ENCODE results near the gene ACACA.

DNA sequence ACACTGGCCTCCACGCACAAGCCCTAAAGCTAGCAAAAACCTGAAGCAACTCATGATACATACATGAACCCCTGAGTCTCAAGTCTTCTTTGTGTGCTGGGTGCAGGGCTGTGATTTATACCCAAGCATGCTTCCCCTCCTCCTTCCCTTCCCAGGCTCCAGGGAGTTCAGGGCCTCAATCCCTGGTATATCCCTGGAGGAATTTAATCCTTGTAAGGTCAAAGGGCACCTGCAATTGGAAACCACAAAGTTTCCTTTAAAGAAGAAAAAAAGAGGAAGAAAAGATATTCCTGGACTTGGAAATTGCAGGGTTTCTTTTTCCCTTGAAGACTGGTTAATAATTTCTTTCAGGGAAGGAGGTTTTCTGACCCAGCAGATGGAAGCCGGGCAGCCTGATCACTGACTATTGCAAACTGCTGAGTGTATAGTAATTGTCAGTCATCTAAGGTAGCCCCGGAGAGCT, 275.6 kb downstream of the ACACA start:
- no peak for TF ChIP-seq POLR2A (IDR thresholded peaks at IDR 0.05)
- TF ChIP-seq, protein P1, sequence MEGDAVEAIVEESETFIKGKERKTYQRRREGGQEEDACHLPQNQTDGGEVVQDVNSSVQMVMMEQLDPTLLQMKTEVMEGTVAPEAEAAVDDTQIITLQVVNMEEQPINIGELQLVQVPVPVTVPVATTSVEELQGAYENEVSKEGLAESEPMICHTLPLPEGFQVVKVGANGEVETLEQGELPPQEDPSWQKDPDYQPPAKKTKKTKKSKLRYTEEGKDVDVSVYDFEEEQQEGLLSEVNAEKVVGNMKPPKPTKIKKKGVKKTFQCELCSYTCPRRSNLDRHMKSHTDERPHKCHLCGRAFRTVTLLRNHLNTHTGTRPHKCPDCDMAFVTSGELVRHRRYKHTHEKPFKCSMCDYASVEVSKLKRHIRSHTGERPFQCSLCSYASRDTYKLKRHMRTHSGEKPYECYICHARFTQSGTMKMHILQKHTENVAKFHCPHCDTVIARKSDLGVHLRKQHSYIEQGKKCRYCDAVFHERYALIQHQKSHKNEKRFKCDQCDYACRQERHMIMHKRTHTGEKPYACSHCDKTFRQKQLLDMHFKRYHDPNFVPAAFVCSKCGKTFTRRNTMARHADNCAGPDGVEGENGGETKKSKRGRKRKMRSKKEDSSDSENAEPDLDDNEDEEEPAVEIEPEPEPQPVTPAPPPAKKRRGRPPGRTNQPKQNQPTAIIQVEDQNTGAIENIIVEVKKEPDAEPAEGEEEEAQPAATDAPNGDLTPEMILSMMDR (IDR thresholded peaks at IDR 0.05), result no peak

Data from uterus (tissue), 2 donors.